NCI-H748 (cell line): ENCODE measurements around the gene POLR2E.
"Not testable (repeated sequence)": the region's sequence is repeated elsewhere in the genome, so short reads cannot be mapped to it uniquely, and the experiment has no call there.

Experiments
- DNase-seq: peaks from one replicate; lab custom pipeline; 2025; ENCODE audit not compliant: unreplicated experiment; lab: John Stamatoyannopoulos, UW

Gene POLR2E

GRCh38 chr19:1126984-1127760 is 32.0 kb upstream of the POLR2E start:
- DNase-seq = no peak

GRCh38 chr19:1125601-1126467 is 30.7 kb upstream of the POLR2E start:
- no peak for DNase-seq

- no peak for DNase-seq
Measured at GRCh38 chr19:1123885-1124677, 28.9 kb upstream of the POLR2E start.

- no peak for DNase-seq
Measured at GRCh38 chr19:1123381-1123780, 28.2 kb upstream of the POLR2E start.

GRCh38 chr19:1122972-1123363 is 27.8 kb upstream of the POLR2E start:
- DNase-seq = peak; percentile 7

GRCh38 chr19:1122021-1122971 is 27.1 kb upstream of the POLR2E start:
- DNase-seq = no peak

GRCh38 chr19:1121395-1121794 is 26.2 kb upstream of the POLR2E start:
- no peak for DNase-seq

GRCh38 chr19:1119475-1120217 is 24.5 kb upstream of the POLR2E start:
- DNase-seq = no peak

- DNase-seq = no peak
Measured at GRCh38 chr19:1118999-1119398, 23.8 kb upstream of the POLR2E start.

- DNase-seq = no peak
Measured at GRCh38 chr19:1117654-1118053, 22.5 kb upstream of the POLR2E start.

- DNase-seq = no peak
Measured at GRCh38 chr19:1116726-1117581, 21.8 kb upstream of the POLR2E start.

- DNase-seq = no peak
Measured at GRCh38 chr19:1115646-1116420, 20.7 kb upstream of the POLR2E start.

- DNase-seq = not testable (repeated sequence)
Measured at GRCh38 chr19:1114728-1115127, 19.6 kb upstream of the POLR2E start.

GRCh38 chr19:1113986-1114483 is 18.9 kb upstream of the POLR2E start:
- DNase-seq = no peak

- DNase-seq = peak; percentile 79
Measured at GRCh38 chr19:1113030-1113985, 18.1 kb upstream of the POLR2E start.

- DNase-seq = no peak
Measured at GRCh38 chr19:1112268-1113029, 17.3 kb upstream of the POLR2E start.
